ENCODE data around the gene C1orf21. TPM values are rescaled to one million over a fixed set of nuclear protein-coding genes. Genes with fewer than 3 reads are reported as not detected.
"Not testable (repeated sequence)": the region's sequence is repeated elsewhere in the genome, so short reads cannot be mapped to it uniquely, and the experiment has no call there.

The C1orf21 gene
- polyA plus RNA-seq, 1 donor: 59.4 TPM

GRCh38 chr1:184610876-184611595 is 224.2 kb downstream of the C1orf21 start:
- peak overlapping the region; percentile 32 for H3K27ac ChIP-seq (ENCODE audit: low read length)
- DNase-seq: no peak
- no peak overlapping the region for H3K4me3 ChIP-seq (ENCODE audit: low read length)

DNA sequence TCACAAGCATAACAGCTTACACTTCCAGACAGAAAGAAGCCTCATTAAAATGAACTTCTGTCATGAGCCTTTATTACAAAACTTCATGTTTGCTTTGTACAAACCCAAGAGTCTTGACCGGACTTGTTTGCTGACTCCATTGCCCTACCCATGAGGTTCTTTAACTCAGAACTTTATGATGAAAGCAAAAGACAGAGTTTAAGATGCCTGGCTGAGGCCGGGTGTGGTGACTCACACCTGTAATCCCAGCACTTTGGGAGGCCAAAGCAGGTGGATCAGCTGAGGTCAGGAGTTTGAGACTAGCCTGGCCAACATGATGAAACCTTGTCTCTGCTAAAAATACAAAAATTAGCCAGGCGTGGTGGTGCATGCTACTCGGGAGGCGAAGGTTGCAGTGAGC is 225.4 kb downstream of the C1orf21 start:
- not testable (repeated sequence) for H3K36me3 ChIP-seq (ENCODE audit: control insufficient read depth, insufficient read depth, low read length); H3K27me3 ChIP-seq (ENCODE audit: control insufficient read depth, insufficient read depth, low read length); H3K27ac ChIP-seq (ENCODE audit: low read length); DNase-seq; H3K4me1 ChIP-seq (ENCODE audit: control insufficient read depth, insufficient read depth, low read length); H3K9me3 ChIP-seq (ENCODE audit: control insufficient read depth, low read depth, low read length); H3K4me3 ChIP-seq (ENCODE audit: low read length)
- no CpG with 5 or more reads among the region's 5 CpGs for WGBS (ENCODE audit: insufficient coverage, low lambda C conversion rate)

More at GRCh38 chr1:184610876-184611595, 224.2 kb downstream of the C1orf21 start:
- WGBS (ENCODE audit: insufficient coverage, low lambda C conversion rate): 90% methylated on average over 2 of the region's 12 CpGs
- Histone ChIP-seq H3K36me3 (ENCODE audit: control insufficient read depth, insufficient read depth, low read length) (no peaks in the 10 kb centered on the region), H3K9me3 (ENCODE audit: control insufficient read depth, low read depth, low read length) (no peaks in the 10 kb centered on the region), H3K27me3 (ENCODE audit: control insufficient read depth, insufficient read depth, low read length) (no peaks in the 10 kb centered on the region), H3K4me1 (ENCODE audit: control insufficient read depth, insufficient read depth, low read length) (no peaks in the 10 kb centered on the region)

GRCh38 chr1:184614667-184615066 is 227.8 kb downstream of the C1orf21 start:
- no peak for DNase-seq
- H3K27ac ChIP-seq (ENCODE audit: low read length): no peak overlapping the region
- H3K36me3 ChIP-seq (ENCODE audit: control insufficient read depth, insufficient read depth, low read length): peaks cover 2% of the 10 kb centered on the region
- H3K27me3 ChIP-seq (ENCODE audit: control insufficient read depth, insufficient read depth, low read length): no peaks in the 10 kb centered on the region
- H3K9me3 ChIP-seq (ENCODE audit: control insufficient read depth, low read depth, low read length): no peaks in the 10 kb centered on the region
- no peak overlapping the region for H3K4me3 ChIP-seq (ENCODE audit: low read length)
- WGBS (ENCODE audit: insufficient coverage, low lambda C conversion rate): no CpG with 5 or more reads among the region's 7 CpGs
- no peaks in the 10 kb centered on the region for H3K4me1 ChIP-seq (ENCODE audit: control insufficient read depth, insufficient read depth, low read length)

GRCh38 chr1:184615301-184615700 is 228.5 kb downstream of the C1orf21 start:
- WGBS (ENCODE audit: insufficient coverage, low lambda C conversion rate): 80% methylated on average over 1 of the region's 5 CpGs
- Histone ChIP-seq H3K4me1 (ENCODE audit: control insufficient read depth, insufficient read depth, low read length) (no peaks in the 10 kb centered on the region), H3K27ac (ENCODE audit: low read length) (no peak overlapping the region), H3K9me3 (ENCODE audit: control insufficient read depth, low read depth, low read length) (no peaks in the 10 kb centered on the region), H3K36me3 (ENCODE audit: control insufficient read depth, insufficient read depth, low read length) (peaks cover 8% of the 10 kb centered on the region), H3K4me3 (ENCODE audit: low read length) (no peak overlapping the region), H3K27me3 (ENCODE audit: control insufficient read depth, insufficient read depth, low read length) (no peaks in the 10 kb centered on the region)
- DNase-seq: no peak

GRCh38 chr1:184616504-184616903 is 229.7 kb downstream of the C1orf21 start:
- H3K27me3 ChIP-seq (ENCODE audit: control insufficient read depth, insufficient read depth, low read length): no peaks in the 10 kb centered on the region
- H3K36me3 ChIP-seq (ENCODE audit: control insufficient read depth, insufficient read depth, low read length): peaks cover 8% of the 10 kb centered on the region
- no peaks in the 10 kb centered on the region for H3K4me1 ChIP-seq (ENCODE audit: control insufficient read depth, insufficient read depth, low read length)
- no CpG with 5 or more reads among the region's 6 CpGs for WGBS (ENCODE audit: insufficient coverage, low lambda C conversion rate)
- no peak overlapping the region for H3K4me3 ChIP-seq (ENCODE audit: low read length)
- DNase-seq: no peak
- no peak overlapping the region for H3K27ac ChIP-seq (ENCODE audit: low read length)
- no peaks in the 10 kb centered on the region for H3K9me3 ChIP-seq (ENCODE audit: control insufficient read depth, low read depth, low read length)

GRCh38 chr1:184617433-184618029 is 230.7 kb downstream of the C1orf21 start:
- H3K4me3 ChIP-seq (ENCODE audit: low read length): no peak overlapping the region
- peaks cover 5% of the 10 kb centered on the region for H3K4me1 ChIP-seq (ENCODE audit: control insufficient read depth, insufficient read depth, low read length)
- DNase-seq: no peak
- peaks cover 8% of the 10 kb centered on the region for H3K36me3 ChIP-seq (ENCODE audit: control insufficient read depth, insufficient read depth, low read length)
- no CpG with 5 or more reads among the region's 3 CpGs for WGBS (ENCODE audit: insufficient coverage, low lambda C conversion rate)
- H3K27ac ChIP-seq (ENCODE audit: low read length): no peak overlapping the region
- H3K27me3 ChIP-seq (ENCODE audit: control insufficient read depth, insufficient read depth, low read length): no peaks in the 10 kb centered on the region
- no peaks in the 10 kb centered on the region for H3K9me3 ChIP-seq (ENCODE audit: control insufficient read depth, low read depth, low read length)

GRCh38 chr1:184618851-184619250 is 232.0 kb downstream of the C1orf21 start:
- peaks cover 14% of the 10 kb centered on the region for H3K4me1 ChIP-seq (ENCODE audit: control insufficient read depth, insufficient read depth, low read length)
- no peaks in the 10 kb centered on the region for H3K27me3 ChIP-seq (ENCODE audit: control insufficient read depth, insufficient read depth, low read length)
- H3K36me3 ChIP-seq (ENCODE audit: control insufficient read depth, insufficient read depth, low read length): peaks cover 8% of the 10 kb centered on the region
- no CpG with 5 or more reads among the region's 3 CpGs for WGBS (ENCODE audit: insufficient coverage, low lambda C conversion rate)
- no peak for DNase-seq
- H3K27ac ChIP-seq (ENCODE audit: low read length): no peak overlapping the region
- no peak overlapping the region for H3K4me3 ChIP-seq (ENCODE audit: low read length)
- H3K9me3 ChIP-seq (ENCODE audit: control insufficient read depth, low read depth, low read length): no peaks in the 10 kb centered on the region

DNA sequence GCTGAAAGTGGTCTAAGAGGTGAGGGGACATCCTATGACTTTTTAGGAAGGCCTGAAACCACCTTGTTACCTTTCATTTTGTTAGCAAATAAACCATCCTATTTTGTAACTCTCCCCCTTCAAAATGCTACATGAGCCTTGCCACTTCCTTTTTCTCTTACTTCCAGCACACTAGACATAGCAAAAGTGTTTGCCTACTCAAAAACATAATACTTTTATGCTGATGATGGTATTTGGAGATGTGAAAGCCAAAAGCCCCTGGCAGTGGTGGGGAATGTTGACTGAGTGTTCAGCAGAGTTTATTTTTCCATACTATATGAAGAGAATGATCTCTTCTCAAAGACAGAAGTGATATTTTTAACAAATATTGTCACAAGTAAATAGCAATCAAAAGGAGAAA is 233.6 kb downstream of the C1orf21 start:
- H3K4me3 ChIP-seq (ENCODE audit: low read length): no peak overlapping the region
- H3K27ac ChIP-seq (ENCODE audit: low read length): no peak overlapping the region
- H3K27me3 ChIP-seq (ENCODE audit: control insufficient read depth, insufficient read depth, low read length): no peaks in the 10 kb centered on the region
- peaks cover 14% of the 10 kb centered on the region for H3K4me1 ChIP-seq (ENCODE audit: control insufficient read depth, insufficient read depth, low read length)
- H3K36me3 ChIP-seq (ENCODE audit: control insufficient read depth, insufficient read depth, low read length): peaks cover 8% of the 10 kb centered on the region
- H3K9me3 ChIP-seq (ENCODE audit: control insufficient read depth, low read depth, low read length): no peaks in the 10 kb centered on the region
- DNase-seq: no peak

- 67% methylated on average over 3 of the region's 5 CpGs for WGBS (ENCODE audit: insufficient coverage, low lambda C conversion rate)
- no peaks in the 10 kb centered on the region for H3K9me3 ChIP-seq (ENCODE audit: control insufficient read depth, low read depth, low read length)
- H3K27me3 ChIP-seq (ENCODE audit: control insufficient read depth, insufficient read depth, low read length): no peaks in the 10 kb centered on the region
- peaks cover 14% of the 10 kb centered on the region for H3K4me1 ChIP-seq (ENCODE audit: control insufficient read depth, insufficient read depth, low read length)
- peak overlapping the region; percentile 52 for H3K27ac ChIP-seq (ENCODE audit: low read length)
- DNase-seq: peak; percentile 14 to 16
- peaks cover 8% of the 10 kb centered on the region for H3K36me3 ChIP-seq (ENCODE audit: control insufficient read depth, insufficient read depth, low read length)
- no peak overlapping the region for H3K4me3 ChIP-seq (ENCODE audit: low read length)
Observed at GRCh38 chr1:184621260-184621659, 234.4 kb downstream of the C1orf21 start.

- Histone ChIP-seq H3K4me3 (ENCODE audit: low read length) (no peak overlapping the region), H3K27me3 (ENCODE audit: control insufficient read depth, insufficient read depth, low read length) (no peaks in the 10 kb centered on the region), H3K9me3 (ENCODE audit: control insufficient read depth, low read depth, low read length) (no peaks in the 10 kb centered on the region), H3K4me1 (ENCODE audit: control insufficient read depth, insufficient read depth, low read length) (peaks cover 14% of the 10 kb centered on the region), H3K27ac (ENCODE audit: low read length) (peak overlapping the region; percentile 52), H3K36me3 (ENCODE audit: control insufficient read depth, insufficient read depth, low read length) (peaks cover 8% of the 10 kb centered on the region)
- DNase-seq: peak; percentile 60 to 83
- WGBS (ENCODE audit: insufficient coverage, low lambda C conversion rate): 0% methylated on average over 1 of the region's 9 CpGs
Observed at GRCh38 chr1:184622136-184622823, 235.5 kb downstream of the C1orf21 start.
